Neuronal stem cell (in vitro differentiated cells): ENCODE data around the gene AUTS2.
A peak's percentile ranks its signal among the peaks of the same experiment; 100 is the strongest.

ENCODE experiments used
- DNase-seq: peaks from one replicate; pipeline ENCODE4 v3.0.0-alpha.2; 2013; ENCODE audit warnings: low spot score
- H2AFZ ChIP-seq: one replicate; pipeline ENCODE4 v1.6.1; 2013; ENCODE audit warnings: mild to moderate bottlenecking, low read length, inconsistent platforms
- H2AK5ac ChIP-seq: 2 replicates; pipeline ENCODE4 v1.6.1; 2013; ENCODE audit warnings: low read depth, mild to moderate bottlenecking, inconsistent platforms, low read length, moderate library complexity, mixed read lengths
- H2BK120ac ChIP-seq: 2 replicates; pipeline ENCODE4 v1.6.1; 2013; ENCODE audit warnings: low read depth, mild to moderate bottlenecking, inconsistent platforms, low read length, moderate library complexity, mixed read lengths
- H2BK12ac ChIP-seq: one replicate; pipeline ENCODE4 v1.6.1; 2013; ENCODE audit warnings: low read length, inconsistent platforms
- H2BK15ac ChIP-seq: 2 replicates; pipeline ENCODE4 v1.6.1; 2013; ENCODE audit warnings: mild to moderate bottlenecking, low read length, inconsistent platforms, mixed read lengths
- H2BK5ac ChIP-seq: one replicate; pipeline ENCODE4 v1.6.1; 2013; ENCODE audit warnings: inconsistent platforms, mild to moderate bottlenecking, low read length, moderate library complexity
- H3K14ac ChIP-seq: one replicate; pipeline ENCODE4 v1.6.1; 2013; ENCODE audit warnings: low read length, inconsistent platforms
- H3K18ac ChIP-seq: 2 replicates; pipeline ENCODE4 v1.6.1; 2013; ENCODE audit warnings: low read length, inconsistent platforms
- H3K23ac ChIP-seq: 2 replicates; pipeline ENCODE4 v1.6.1; 2013; ENCODE audit warnings: low read depth, mild to moderate bottlenecking, mixed read lengths, low read length, inconsistent platforms; ENCODE audit not compliant: poor library complexity
- H3K27ac ChIP-seq: replicated peaks from 3 replicates; pipeline ENCODE4 v1.5.1; 2013; ENCODE audit warnings: low read length, inconsistent platforms
- H3K27me3 ChIP-seq, 3 experiments: 2 replicates each; pipeline ENCODE4 v1.6.1; 2013; ENCODE audit warnings: low read length in 3 of 3, mild to moderate bottlenecking in 2 of 3, inconsistent platforms in 1 of 3, low read depth in 1 of 3, mixed read lengths in 1 of 3, moderate library complexity in 1 of 3; ENCODE audit not compliant: control insufficient read depth in 3 of 3, insufficient read depth in 3 of 3
- H3K36me3 ChIP-seq, 2 donors: replicated peaks in 1 of 2; 2 replicates each; pipeline ENCODE4 v1.6.1; 2013; ENCODE audit warnings: low read length in 2 of 2; ENCODE audit not compliant: control insufficient read depth in 2 of 2, insufficient read depth in 2 of 2
- H3K4ac ChIP-seq: 2 replicates; pipeline ENCODE4 v1.6.1; 2013; ENCODE audit warnings: inconsistent platforms, mild to moderate bottlenecking, low read length, moderate library complexity
- H3K4me1 ChIP-seq, 2 donors: 1 replicate in 1 of 2; 2 replicates in 1 of 2; pipeline ENCODE4 v1.6.1; 2013; ENCODE audit warnings: low read length in 2 of 2, low read depth in 1 of 2; ENCODE audit not compliant: control insufficient read depth in 2 of 2, insufficient read depth in 1 of 2
- H3K4me2 ChIP-seq: one replicate; pipeline ENCODE4 v1.6.1; 2013; ENCODE audit warnings: mild to moderate bottlenecking, low read length, inconsistent platforms; ENCODE audit not compliant: insufficient read depth, poor library complexity, severe bottlenecking
- H3K4me3 ChIP-seq, 2 donors: 2 replicates each; pipeline ENCODE4 v1.5.1; 2013; ENCODE audit warnings: low read length in 2 of 2, mild to moderate bottlenecking in 2 of 2, inconsistent platforms in 1 of 2, moderate library complexity in 1 of 2
- H3K79me1 ChIP-seq: one replicate; pipeline ENCODE4 v1.6.1; 2013; ENCODE audit warnings: low read depth, mild to moderate bottlenecking, inconsistent platforms, low read length, moderate library complexity
- H3K9ac ChIP-seq: one replicate; pipeline ENCODE4 v1.6.1; 2013; ENCODE audit warnings: mild to moderate bottlenecking, low read depth, low read length, inconsistent platforms; ENCODE audit not compliant: poor library complexity
- H3K9me3 ChIP-seq, 2 donors: replicated peaks in 1 of 2; 2 replicates each; pipeline versions ENCODE3 to v1.6.1; 2013; ENCODE audit warnings: low read length in 2 of 2, mild to moderate bottlenecking in 2 of 2, inconsistent platforms in 1 of 2, low read depth in 1 of 2, mixed read lengths in 1 of 2, moderate library complexity in 1 of 2; ENCODE audit not compliant: control insufficient read depth in 2 of 2, insufficient read depth in 1 of 2
- H4K8ac ChIP-seq: one replicate; pipeline ENCODE4 v1.6.1; 2013; ENCODE audit warnings: low read depth, mild to moderate bottlenecking, inconsistent platforms, low read length, moderate library complexity
- H4K91ac ChIP-seq: one replicate; pipeline ENCODE4 v1.6.1; 2013; ENCODE audit warnings: low read length, low read depth, mild to moderate bottlenecking, inconsistent platforms; ENCODE audit not compliant: poor library complexity
- WGBS, 2 donors: extraction: QIAGEN DNeasy Blood & Tissue Kit; methylation state at CpG; one replicate each; pipeline ENCODE4 v1.1.7; 2013; ENCODE audit warnings: missing lambda C conversion rate in 2 of 2, mixed read lengths in 1 of 2; ENCODE audit not compliant: insufficient read length in 2 of 2, insufficient replicate concordance in 1 of 2; ENCODE audit errors: extremely low coverage in 2 of 2; 5-methylcytosine and 5-hydroxymethylcytosine counted together

AUTS2 gene

GRCh38 chr7:70619130-70619529, 1020.9 kb downstream of the AUTS2 start:
- Histone ChIP-seq H2AFZ (peak overlapping the region; percentile 53), H3K9ac (no peak overlapping the region), H3K9me3 (no peaks in the 10 kb centered on the region), H4K8ac (no peak overlapping the region), H3K36me3 (no peaks in the 10 kb centered on the region), H3K4ac (no peak overlapping the region), H2BK120ac (no peak overlapping the region), H3K79me1 (no peaks in the 10 kb centered on the region), H3K4me3 (no peak overlapping the region), H2AK5ac (no peak overlapping the region), H3K27me3 (peaks cover 0 to 2% (median 0%) of the 10 kb centered on the region in 3 experiments), H3K14ac (no peak overlapping the region), H3K23ac (no peak overlapping the region), H3K4me2 (no peak overlapping the region), H2BK15ac (no peak overlapping the region), H2BK5ac (no peak overlapping the region), H3K27ac (no peak overlapping the region), H4K91ac (no peak overlapping the region), H2BK12ac (no peak overlapping the region), H3K4me1 (peaks cover 26 to 42% of the 10 kb centered on the region in 2 donors), H3K18ac (no peak overlapping the region)
- DNase-seq = no peak
- WGBS, 2 donors = no CpG with 5 or more reads among the region's 12 CpGs

GRCh38 chr7:70619659-70620058, 1021.4 kb downstream of the AUTS2 start:
- WGBS, 2 donors = no CpG with 5 or more reads among the region's 7 CpGs
- no peak overlapping the region for H2AK5ac ChIP-seq
- no peak overlapping the region for H3K4me3 ChIP-seq
- H2BK120ac ChIP-seq = no peak overlapping the region
- H3K27me3 ChIP-seq = peaks cover 0 to 2% (median 0%) of the 10 kb centered on the region in 3 experiments
- no peaks in the 10 kb centered on the region for H3K9me3 ChIP-seq
- no peak overlapping the region for H4K8ac ChIP-seq
- H3K36me3 ChIP-seq = no peaks in the 10 kb centered on the region
- H3K14ac ChIP-seq = no peak overlapping the region
- no peak overlapping the region for H4K91ac ChIP-seq
- no peak overlapping the region for H2BK5ac ChIP-seq
- no peak overlapping the region for H3K27ac ChIP-seq
- no peak overlapping the region for H3K18ac ChIP-seq
- no peak overlapping the region for H3K4ac ChIP-seq
- no peak overlapping the region for H2BK12ac ChIP-seq
- H3K4me1 ChIP-seq = peaks cover 21 to 38% of the 10 kb centered on the region in 2 donors
- no peak overlapping the region for H3K4me2 ChIP-seq
- H3K23ac ChIP-seq = no peak overlapping the region
- H3K9ac ChIP-seq = no peak overlapping the region
- H2AFZ ChIP-seq = peak overlapping the region; percentile 53
- no peak overlapping the region for H2BK15ac ChIP-seq
- no peak for DNase-seq
- H3K79me1 ChIP-seq = no peaks in the 10 kb centered on the region

GRCh38 chr7:70620333-70621055, 1022.2 kb downstream of the AUTS2 start:
- Histone ChIP-seq H3K18ac (no peak overlapping the region), H3K79me1 (no peaks in the 10 kb centered on the region), H3K27ac (no peak overlapping the region), H3K4me2 (no peak overlapping the region), H3K4me3 (no peak overlapping the region), H2BK12ac (no peak overlapping the region), H3K4ac (no peak overlapping the region), H3K4me1 (peaks cover 18 to 32% of the 10 kb centered on the region in 2 donors), H2AK5ac (no peak overlapping the region), H3K23ac (peak overlapping the region; percentile 12), H4K91ac (no peak overlapping the region), H3K27me3 (peaks cover 0 to 2% (median 0%) of the 10 kb centered on the region in 3 experiments), H4K8ac (no peak overlapping the region), H2BK120ac (no peak overlapping the region), H2BK15ac (no peak overlapping the region), H2BK5ac (no peak overlapping the region), H2AFZ (no peak overlapping the region), H3K9me3 (no peaks in the 10 kb centered on the region), H3K36me3 (no peaks in the 10 kb centered on the region), H3K14ac (no peak overlapping the region), H3K9ac (no peak overlapping the region)
- DNase-seq = no peak
- WGBS, 2 donors = no CpG with 5 or more reads among the region's 19 CpGs

GRCh38 chr7:70621954-70622600, 1023.8 kb downstream of the AUTS2 start:
- no peak for DNase-seq
- Histone ChIP-seq H3K4me2 (no peak overlapping the region), H2BK15ac (no peak overlapping the region), H3K9ac (no peak overlapping the region), H2BK5ac (no peak overlapping the region), H3K79me1 (no peaks in the 10 kb centered on the region), H2BK12ac (no peak overlapping the region), H2AK5ac (no peak overlapping the region), H4K91ac (no peak overlapping the region), H2AFZ (no peak overlapping the region), H3K27ac (no peak overlapping the region), H3K36me3 (no peaks in the 10 kb centered on the region), H3K14ac (no peak overlapping the region), H3K4me1 (peaks cover 18 to 32% of the 10 kb centered on the region in 2 donors), H3K4me3 (no peak overlapping the region), H3K9me3 (no peaks in the 10 kb centered on the region), H3K27me3 (peaks cover 0 to 2% (median 0%) of the 10 kb centered on the region in 3 experiments), H4K8ac (no peak overlapping the region), H2BK120ac (no peak overlapping the region), H3K18ac (no peak overlapping the region), H3K4ac (no peak overlapping the region), H3K23ac (no peak overlapping the region)
- no CpG with 5 or more reads among the region's 17 CpGs for WGBS, 2 donors
